Right lobe of liver (tissue), 4 donors: ENCODE results near the gene CYP11A1.

Experiments used
- CTCF ChIP-seq, 4 donors: fragments of 200-600 bp in 3 of 4; fragments of 450-650 bp in 1 of 4; IDR thresholded peaks; one replicate each; pipeline versions ENCODE4 v1.5.1 to v1.8.0; 2016 to 2022; ENCODE audit warnings: antibody characterized with exemption in 4 of 4, mild to moderate bottlenecking in 2 of 4
- POLR2A ChIP-seq: fragments of 450-650 bp; IDR thresholded peaks from one replicate; pipeline ENCODE4 v1.6.1; 2017; ENCODE audit warnings: antibody characterized with exemption, mild to moderate bottlenecking
- donor health status: DM: no; HTN: no; CAD: no.
- donor health status: DM: no; HTN: no; CAD: no.
- donor health status: DM: no; HTN: yes; CAD: no.

- TF ChIP-seq CTCF (IDR thresholded peaks at IDR 0.05), result no peak
- TF ChIP-seq POLR2A, result no peak
Measured at GRCh38 chr15:74343127-74343796, 24.2 kb downstream of the CYP11A1 start.
